Fibroblast of pulmonary artery (primary cell): ENCODE data around the gene YWHAH.

Experiments used
- DNase-seq: peaks from one replicate; pipeline ENCODE4 v3.0.0-alpha.2; 2010; ENCODE audit warnings: low read depth
- H3K4me3 ChIP-seq: replicated peaks from 2 replicates; pipeline ENCODE4 v1.5.1; 2011; ENCODE audit warnings: low read depth, mild to moderate bottlenecking, control low read depth, low read length, moderate library complexity
- TF ChIP-seq, protein P1 (sequence below): IDR thresholded peaks from 2 replicates; pipeline ENCODE4 v1.5.1; 2011; ENCODE audit warnings: mild to moderate bottlenecking, control low read depth, low read length, inconsistent platforms; ENCODE audit errors: missing control alignments

The YWHAH gene

DNA sequence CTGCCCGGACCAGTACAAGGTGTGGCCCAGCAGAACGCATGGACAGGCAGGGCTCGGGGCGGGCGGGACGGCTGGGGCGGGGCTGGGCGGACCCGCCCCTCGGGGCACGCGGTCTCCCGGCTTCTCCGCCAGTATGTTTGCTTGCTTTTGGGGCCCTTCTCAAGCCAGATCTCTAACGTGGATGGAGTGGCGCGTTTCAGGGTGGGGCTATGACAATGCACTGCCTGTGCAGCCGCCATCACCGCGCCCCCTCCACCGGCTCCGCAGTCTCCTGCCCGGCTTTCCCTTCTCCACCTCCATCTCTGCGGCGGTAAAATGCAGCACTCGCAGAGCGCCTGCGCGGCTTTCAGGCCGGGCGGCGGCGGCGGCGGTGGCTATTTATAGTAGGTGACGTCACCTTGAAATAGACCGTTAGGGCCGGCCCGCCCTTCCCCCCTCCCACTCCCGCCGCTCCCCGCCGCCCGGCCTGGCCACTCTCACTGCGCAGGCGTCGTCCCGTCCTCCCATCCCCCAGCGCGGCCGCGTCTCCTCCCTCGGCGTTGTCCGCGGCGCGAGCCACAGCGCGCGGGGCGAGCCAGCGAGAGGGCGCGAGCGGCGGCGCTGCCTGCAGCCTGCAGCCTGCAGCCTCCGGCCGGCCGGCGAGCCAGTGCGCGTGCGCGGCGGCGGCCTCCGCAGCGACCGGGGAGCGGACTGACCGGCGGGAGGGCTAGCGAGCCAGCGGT, at the start of gene YWHAH:
Gene YWHAH (plus strand): TSS at position 558 of the 722 bp plus-strand sequence. CDS start 199 bp downstream, outside the sequence.
- peak within 1 kb of the TSS; percentile 92 for H3K4me3 ChIP-seq
- TF ChIP-seq, protein P1, sequence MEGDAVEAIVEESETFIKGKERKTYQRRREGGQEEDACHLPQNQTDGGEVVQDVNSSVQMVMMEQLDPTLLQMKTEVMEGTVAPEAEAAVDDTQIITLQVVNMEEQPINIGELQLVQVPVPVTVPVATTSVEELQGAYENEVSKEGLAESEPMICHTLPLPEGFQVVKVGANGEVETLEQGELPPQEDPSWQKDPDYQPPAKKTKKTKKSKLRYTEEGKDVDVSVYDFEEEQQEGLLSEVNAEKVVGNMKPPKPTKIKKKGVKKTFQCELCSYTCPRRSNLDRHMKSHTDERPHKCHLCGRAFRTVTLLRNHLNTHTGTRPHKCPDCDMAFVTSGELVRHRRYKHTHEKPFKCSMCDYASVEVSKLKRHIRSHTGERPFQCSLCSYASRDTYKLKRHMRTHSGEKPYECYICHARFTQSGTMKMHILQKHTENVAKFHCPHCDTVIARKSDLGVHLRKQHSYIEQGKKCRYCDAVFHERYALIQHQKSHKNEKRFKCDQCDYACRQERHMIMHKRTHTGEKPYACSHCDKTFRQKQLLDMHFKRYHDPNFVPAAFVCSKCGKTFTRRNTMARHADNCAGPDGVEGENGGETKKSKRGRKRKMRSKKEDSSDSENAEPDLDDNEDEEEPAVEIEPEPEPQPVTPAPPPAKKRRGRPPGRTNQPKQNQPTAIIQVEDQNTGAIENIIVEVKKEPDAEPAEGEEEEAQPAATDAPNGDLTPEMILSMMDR: no peak
- peak; percentile 95 for DNase-seq

DNA sequence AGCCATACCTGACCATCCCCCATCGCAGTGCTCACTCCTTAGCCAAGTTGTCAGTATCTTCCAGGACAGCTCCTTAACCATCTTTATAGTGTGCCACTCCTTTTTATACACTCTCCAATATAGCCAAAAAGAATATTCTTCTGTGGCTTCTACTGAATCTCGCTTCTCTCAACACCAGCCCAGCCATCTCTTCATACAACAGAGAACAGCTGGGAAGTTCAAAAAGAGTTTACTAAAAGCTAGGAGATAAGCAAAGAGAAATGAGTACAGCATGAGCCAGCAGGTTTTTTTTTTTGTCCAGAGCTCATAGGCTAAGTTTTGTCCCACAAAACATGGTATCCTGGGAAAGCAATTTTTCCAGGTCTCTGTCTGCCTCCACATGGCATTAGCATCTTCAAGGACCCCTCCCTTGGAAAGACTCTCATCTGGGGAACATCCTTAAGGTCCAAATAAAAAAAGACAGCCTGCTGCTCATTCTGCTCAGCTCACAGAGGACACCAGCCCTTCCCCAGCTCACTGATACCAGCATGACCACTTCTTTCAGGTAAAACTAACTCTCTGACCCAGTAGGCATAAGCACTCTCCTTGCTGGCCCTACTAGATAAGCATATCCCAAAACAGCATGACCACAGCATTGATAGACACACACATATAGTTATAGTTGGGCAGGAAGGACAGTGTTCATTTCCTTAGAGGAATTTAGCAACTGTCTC, 48.8 kb upstream of the YWHAH start:
- no peak overlapping the region for H3K4me3 ChIP-seq
- TF ChIP-seq, protein P1: no peak
- no peak for DNase-seq

DNA sequence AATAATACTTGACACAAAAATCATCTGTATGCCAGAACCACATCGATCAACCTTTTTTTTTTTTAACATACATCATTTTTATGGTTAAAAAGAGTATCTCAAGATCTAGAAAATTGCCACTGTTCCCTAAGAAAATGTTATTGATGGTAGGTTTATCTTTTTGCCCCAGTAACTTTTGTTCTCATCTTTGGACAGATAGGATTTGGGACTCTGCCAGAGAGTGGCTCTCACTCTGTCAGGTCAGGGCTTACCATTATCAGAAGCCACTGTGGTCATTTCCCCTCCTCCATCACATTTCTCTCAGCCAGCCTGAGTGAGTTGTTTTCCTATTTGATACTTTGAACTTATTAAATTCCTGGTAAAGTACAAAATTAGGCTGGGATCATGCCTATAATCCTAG, 47.9 kb upstream of the YWHAH start:
- no peak overlapping the region for H3K4me3 ChIP-seq
- no peak for DNase-seq

DNA sequence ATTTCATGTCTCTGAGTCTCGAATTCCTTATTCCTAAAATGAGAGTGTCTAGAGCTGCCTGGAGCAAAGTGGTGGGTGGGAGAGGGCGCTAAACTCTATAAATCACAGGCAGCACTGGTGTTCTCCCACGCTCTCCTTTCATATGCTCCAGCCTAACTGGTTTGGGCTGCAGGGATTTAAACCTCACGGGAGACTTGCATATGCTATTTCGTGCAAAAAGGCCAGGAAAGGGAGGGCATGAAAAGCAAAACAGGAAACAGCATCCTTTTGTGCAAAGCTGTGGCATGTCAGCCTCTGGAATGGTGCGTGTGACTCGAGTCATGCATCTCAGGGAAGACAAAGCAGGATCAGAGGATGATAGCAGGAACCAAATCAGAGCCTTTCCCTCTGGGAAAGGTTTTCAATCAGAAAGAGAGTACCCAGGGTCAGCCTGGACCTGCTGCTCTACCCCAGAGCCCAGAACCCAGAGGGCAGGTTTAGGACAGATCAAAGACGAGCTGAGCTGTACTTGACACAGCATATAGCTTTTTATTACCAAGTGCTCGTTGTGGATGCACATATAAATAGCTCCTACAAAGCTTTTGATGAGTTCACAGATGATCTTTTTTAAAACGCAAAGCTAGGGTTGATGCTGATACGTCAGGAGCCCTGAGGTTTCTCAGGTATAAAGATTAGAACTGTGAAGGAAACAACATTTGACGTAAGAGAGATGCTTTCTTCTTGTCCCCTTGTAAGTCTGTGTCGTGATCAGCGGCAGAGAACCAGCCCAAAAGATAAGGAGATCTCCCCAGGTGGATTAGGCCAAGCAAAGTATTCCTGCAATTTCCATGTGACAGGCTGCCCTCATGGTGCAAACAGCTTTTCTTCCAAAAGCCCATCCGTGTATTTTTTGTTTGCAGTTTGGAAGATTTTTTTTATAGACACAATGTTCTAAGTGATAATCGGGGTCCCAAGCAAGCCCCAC, 46.2 kb upstream of the YWHAH start:
- no peak overlapping the region for H3K4me3 ChIP-seq
- TF ChIP-seq, protein P1: no peak
- DNase-seq: peak; percentile 45

More for the DNA sequence above, 47.9 kb upstream of the YWHAH start:
- TF ChIP-seq, protein P1: no peak

DNA sequence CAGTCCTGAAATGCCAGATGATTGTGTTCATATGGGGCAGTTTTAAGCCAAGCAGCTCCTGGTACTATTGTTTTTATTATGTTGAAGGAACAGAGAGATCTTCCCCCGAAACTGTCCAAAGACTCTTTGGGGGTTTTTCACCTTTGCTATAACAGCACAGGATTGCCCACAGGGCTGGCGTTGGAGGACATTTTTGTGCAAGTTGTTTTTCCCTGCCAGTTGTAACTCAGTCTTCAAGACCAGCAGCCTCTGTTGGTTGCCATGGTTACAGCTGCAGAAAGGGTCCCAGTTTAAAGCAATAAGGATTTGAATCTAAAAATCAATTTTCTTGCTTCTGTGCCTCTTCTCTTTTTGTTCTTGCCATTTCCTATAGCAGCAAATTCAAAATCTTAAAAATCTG, 45.4 kb upstream of the YWHAH start:
- H3K4me3 ChIP-seq: no peak overlapping the region
- no peak for DNase-seq
- TF ChIP-seq, protein P1: no peak

DNA sequence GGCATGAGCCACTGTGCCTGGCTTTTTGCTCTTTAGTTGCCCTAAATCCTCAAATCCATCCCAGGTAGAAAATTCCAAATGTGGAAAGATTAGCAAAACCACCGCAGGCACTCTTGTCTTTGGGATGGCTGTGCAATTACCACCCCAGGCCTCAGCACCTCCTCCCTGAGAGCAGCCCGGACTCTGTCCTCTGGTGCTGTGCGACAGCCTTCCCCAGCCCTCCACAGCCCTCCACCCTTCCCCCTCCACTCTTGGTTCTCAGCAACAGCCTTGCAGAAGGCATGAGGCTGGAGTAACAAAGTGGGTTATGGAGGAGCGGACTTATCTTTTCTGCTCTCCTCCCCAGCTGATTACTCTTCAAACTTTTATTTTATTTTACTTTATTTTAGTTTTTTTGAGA, 44.7 kb upstream of the YWHAH start:
- DNase-seq: no peak
- no peak overlapping the region for H3K4me3 ChIP-seq
- TF ChIP-seq, protein P1: no peak
